ENCODE data around the gene DDR1. TPM values are rescaled to one million over a fixed set of nuclear protein-coding genes. Genes with fewer than 3 reads are reported as not detected.

Gene DDR1
- total RNA-seq, 1 donor = 2.5 TPM

DNA sequence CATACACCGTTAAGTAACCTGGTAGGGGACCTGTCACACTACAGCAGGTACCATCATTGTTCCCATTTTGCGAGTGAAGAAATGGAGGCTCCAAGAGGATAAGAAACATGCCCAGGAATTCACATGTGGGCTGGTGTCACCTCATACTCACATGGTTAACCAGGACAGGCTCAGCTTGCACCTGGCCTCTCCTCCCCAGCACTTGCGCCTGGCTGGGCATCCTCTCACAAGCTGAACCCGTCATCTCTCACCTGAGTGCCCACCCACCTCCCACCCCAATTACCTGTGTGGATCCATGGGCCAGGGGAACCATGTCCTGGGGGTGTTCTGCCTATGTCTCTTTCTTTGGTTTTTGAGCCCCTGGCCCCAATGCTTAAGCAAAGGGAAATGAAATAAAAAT lies 46.2 kb downstream of the DDR1 start:
- H3K9me3 ChIP-seq (ENCODE audit: low read depth, low read length) = no peaks in the 10 kb centered on the region
- H3K4me1 ChIP-seq (ENCODE audit: insufficient read depth, low read length) = no peaks in the 10 kb centered on the region
- H3K27me3 ChIP-seq (ENCODE audit: insufficient read depth, low read length) = no peaks in the 10 kb centered on the region
- no peak overlapping the region for H3K4me3 ChIP-seq (ENCODE audit: low read length)

DNA sequence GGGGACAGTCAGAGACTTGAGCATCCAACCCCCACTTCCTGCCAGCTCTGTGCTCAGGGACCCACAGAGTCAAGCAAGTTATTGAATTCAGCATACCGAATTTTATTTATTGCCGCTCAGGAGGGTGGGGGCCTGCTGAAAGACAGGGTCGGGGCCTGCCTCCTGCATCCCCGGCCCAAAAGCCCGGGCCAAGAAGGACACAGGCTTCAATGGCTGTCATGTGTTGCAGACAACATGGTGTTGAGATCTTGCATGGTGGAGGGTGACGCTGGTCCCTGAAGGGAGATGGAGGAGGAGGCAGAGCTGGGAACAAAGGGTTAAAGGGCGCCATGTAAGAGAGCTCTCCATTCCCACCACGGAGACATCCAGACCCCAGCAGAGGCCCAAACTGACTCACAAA lies 47.0 kb downstream of the DDR1 start:
- H3K4me1 ChIP-seq (ENCODE audit: insufficient read depth, low read length) = no peaks in the 10 kb centered on the region
- H3K27me3 ChIP-seq (ENCODE audit: insufficient read depth, low read length) = no peaks in the 10 kb centered on the region
- no peaks in the 10 kb centered on the region for H3K9me3 ChIP-seq (ENCODE audit: low read depth, low read length)
- no peak overlapping the region for H3K4me3 ChIP-seq (ENCODE audit: low read length)

DNA sequence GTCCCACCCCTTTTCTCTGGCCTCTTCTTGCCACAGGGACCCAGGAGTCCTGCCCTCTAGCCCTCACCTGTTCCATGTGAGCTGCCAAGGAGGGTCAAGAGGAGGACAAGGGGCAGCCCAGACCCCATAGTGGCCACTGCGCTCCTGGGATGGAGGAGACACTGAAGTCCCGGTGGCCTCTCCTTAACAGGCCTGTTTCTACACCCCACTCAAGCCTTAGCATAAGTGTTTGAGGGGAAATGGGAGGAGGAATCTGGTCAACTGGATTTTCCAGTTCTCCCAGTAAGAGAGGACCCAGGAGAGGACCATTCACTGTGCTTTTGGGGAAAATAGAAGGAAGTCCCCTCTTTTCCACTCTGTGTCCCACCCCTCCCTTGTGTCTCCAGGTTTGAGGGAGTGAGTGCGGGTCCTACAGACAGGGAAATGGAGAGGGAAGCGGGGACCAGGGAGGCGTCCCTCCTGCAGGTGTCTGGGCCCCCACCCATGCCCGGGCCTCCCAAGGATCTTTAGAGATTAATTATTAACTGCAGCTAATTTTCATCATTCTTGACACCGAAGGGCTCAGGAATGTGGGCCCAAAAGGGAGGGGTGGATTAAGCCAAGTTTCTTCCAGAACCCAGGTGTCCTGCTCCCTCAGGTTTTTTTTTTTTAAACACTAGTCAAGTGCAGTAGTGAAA lies 47.8 kb downstream of the DDR1 start, which contains the start of gene SFTA2:
Gene SFTA2 (minus strand): TSS at position 202 of the 677 bp plus-strand sequence. CDS start 74 bp downstream, at position 128.
- H3K9me3 ChIP-seq (ENCODE audit: low read depth, low read length) = no peaks in the 10 kb centered on the region

DNA sequence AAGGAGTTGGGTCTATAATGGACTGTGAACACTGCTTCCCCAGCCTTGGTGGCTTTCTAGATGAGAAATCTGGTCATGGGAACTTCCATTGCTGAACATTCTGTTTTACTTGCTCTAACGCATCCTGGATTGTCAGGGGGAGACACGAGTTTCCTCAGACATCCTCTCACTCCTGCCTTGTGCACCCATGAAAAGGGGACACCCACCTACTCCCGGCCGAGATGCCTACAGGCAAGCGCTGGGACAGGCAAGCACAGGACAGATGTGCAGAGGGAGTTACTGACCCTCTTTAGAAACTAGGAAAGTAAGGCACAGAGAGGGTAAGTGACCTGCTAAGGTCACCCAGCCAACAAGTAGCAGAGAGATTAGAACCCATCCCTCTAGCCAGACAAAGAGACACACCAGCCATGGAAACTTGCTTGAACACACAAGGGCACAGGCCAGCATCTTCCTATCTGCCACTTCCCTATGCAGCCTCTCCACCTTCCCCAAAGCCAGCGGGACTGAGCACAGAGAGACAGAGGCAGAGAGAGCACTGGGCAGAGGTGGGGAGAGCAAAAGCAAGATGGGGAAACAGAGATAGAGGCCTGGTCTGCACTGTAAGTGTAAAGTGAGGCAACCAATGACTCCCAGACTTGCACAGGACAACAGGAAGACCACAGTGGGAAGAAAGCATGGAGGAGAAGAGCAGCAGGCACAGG lies 48.5 kb downstream of the DDR1 start:
- Histone ChIP-seq H3K9me3 (ENCODE audit: low read depth, low read length) (no peaks in the 10 kb centered on the region), H3K4me3 (ENCODE audit: low read length) (no peak overlapping the region), H3K4me1 (ENCODE audit: insufficient read depth, low read length) (no peaks in the 10 kb centered on the region), H3K27me3 (ENCODE audit: insufficient read depth, low read length) (no peaks in the 10 kb centered on the region)

More for the DNA sequence above, 47.8 kb downstream of the DDR1 start, which contains the start of gene SFTA2:
- Histone ChIP-seq H3K4me3 (ENCODE audit: low read length) (no peak within 1 kb of the TSS), H3K27me3 (ENCODE audit: insufficient read depth, low read length) (no peaks in the 10 kb centered on the region), H3K4me1 (ENCODE audit: insufficient read depth, low read length) (no peaks in the 10 kb centered on the region)

DNA sequence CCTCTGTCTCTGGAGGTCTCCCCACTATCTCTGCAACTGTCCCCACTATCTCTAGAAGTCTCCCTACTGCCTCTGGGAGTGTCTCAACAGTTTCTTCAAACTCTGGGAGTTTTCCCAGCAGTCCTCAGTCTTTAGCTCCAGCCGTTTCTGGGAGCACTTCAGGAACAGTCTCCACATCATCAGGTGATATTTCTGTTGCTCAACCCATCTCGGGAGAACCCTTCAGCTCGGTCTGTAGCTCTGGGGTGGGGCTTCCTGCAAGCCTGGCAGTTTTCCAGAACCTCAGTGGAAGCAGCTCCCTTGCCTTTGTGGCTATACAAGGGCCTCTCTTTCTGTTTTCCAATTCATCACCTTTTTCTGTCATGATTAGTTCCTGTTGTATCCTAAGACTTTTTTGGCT lies 50.7 kb downstream of the DDR1 start:
- Histone ChIP-seq H3K4me1 (ENCODE audit: insufficient read depth, low read length) (no peaks in the 10 kb centered on the region), H3K27me3 (ENCODE audit: insufficient read depth, low read length) (no peaks in the 10 kb centered on the region), H3K4me3 (ENCODE audit: low read length) (no peak overlapping the region), H3K9me3 (ENCODE audit: low read depth, low read length) (no peaks in the 10 kb centered on the region)

DNA sequence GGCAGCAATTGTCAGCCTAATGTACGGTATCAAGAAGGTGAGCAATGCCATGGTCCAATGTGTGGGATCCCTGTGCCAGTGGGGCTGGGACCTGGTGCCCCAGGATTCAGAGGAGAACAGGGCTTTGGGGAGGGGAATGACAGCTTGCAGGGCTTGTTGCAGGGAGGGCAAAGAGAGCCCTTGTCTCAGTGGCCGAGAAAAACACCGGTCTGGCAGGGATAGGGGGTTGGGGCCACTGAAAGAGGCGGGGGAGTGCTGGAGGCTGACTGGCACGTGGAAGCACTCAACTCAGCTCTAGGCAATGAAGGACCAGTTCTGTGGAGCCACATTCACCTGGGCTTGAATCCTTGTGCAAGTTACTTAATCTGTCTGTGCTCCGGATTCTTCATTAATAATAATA lies 52.9 kb downstream of the DDR1 start:
- no peaks in the 10 kb centered on the region for H3K9me3 ChIP-seq (ENCODE audit: low read depth, low read length)
- H3K4me1 ChIP-seq (ENCODE audit: insufficient read depth, low read length) = no peaks in the 10 kb centered on the region
- no peak overlapping the region for H3K4me3 ChIP-seq (ENCODE audit: low read length)
- peaks cover 6% of the 10 kb centered on the region for H3K27me3 ChIP-seq (ENCODE audit: insufficient read depth, low read length)

DNA sequence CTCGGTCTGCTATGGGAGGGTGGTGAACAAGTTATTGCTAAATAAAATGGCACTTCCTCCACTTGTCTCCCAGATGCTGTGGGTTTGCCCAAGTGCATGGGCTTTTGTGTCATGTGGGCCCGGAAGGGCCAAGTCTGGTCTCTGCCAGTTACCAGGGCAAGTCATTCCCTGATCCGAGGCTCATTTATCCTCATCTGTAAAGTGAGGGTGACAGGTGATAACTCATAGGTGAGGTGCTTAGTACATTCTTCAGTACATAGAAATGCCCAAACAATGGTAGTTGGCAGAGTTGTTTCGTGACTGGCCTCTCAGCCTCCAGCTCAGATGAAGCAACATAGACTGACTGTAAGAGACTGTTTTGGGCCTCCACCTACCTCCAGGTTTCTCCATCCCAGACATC lies 54.4 kb downstream of the DDR1 start:
- Histone ChIP-seq H3K4me1 (ENCODE audit: insufficient read depth, low read length) (no peaks in the 10 kb centered on the region), H3K4me3 (ENCODE audit: low read length) (no peak overlapping the region), H3K27me3 (ENCODE audit: insufficient read depth, low read length) (peaks cover 18% of the 10 kb centered on the region), H3K9me3 (ENCODE audit: low read depth, low read length) (no peaks in the 10 kb centered on the region)

DNA sequence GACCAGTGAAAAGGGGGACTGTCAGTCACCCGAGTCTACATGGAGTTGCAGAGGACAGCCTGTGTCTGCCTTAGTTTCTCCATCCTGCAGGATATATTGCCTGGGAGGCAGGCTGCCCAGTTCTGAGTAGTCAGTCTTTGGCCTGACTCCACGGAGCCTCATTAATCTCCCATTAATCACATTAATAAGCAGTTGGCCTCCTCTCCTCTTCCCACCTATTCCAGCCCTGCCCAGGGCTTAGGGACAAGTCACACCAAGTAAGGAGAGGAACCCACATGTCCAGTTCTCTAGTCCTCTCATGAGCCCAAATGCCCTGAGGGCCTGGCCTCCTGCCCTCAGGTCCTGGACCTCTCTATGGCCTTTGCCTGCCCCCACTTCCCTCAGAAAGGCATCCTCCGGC lies 55.2 kb downstream of the DDR1 start:
- no peaks in the 10 kb centered on the region for H3K4me1 ChIP-seq (ENCODE audit: insufficient read depth, low read length)
- H3K27me3 ChIP-seq (ENCODE audit: insufficient read depth, low read length) = peaks cover 20% of the 10 kb centered on the region
- H3K4me3 ChIP-seq (ENCODE audit: low read length) = no peak overlapping the region
- H3K9me3 ChIP-seq (ENCODE audit: low read depth, low read length) = no peaks in the 10 kb centered on the region

DNA sequence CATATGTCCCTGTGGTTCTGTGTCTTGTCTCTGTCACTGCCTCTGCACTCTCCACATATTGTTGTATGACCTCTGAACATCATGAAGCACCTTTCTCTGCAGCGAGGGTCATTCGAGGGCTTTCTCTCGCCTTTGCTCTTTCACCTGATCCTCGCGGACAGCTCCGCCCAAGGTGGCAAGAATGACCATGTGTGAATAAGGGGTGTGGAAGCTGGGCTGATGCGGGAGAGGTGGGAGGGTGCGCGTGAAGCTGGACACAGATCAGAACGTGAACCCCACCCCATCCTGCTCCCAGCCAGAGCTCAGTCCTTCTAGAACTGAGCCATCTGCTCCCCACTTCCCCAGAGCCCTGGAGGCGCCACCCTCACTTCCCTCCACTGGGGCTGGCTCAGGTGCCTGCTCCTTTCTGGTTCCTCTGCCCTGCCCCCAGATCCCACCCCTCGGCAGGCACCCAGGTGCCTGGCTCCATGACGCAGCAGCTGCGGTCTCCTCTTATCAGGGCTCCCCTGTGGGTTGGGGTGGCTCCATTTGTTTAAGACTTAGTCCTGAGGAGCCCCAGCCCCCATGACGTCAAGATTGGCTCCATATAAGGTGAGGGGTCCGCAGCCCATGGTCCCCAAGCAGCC lies 56.2 kb downstream of the DDR1 start, which contains the start of gene MUCL3:
Gene MUCL3 (plus strand): TSS at position 613 of the 626 bp plus-strand sequence. CDS start 27 bp downstream, outside the sequence.
- no peaks in the 10 kb centered on the region for H3K9me3 ChIP-seq (ENCODE audit: low read depth, low read length)
- no peak within 1 kb of the TSS for H3K4me3 ChIP-seq (ENCODE audit: low read length)
- H3K4me1 ChIP-seq (ENCODE audit: insufficient read depth, low read length) = no peaks in the 10 kb centered on the region
- peaks cover 21% of the 10 kb centered on the region for H3K27me3 ChIP-seq (ENCODE audit: insufficient read depth, low read length)

DNA sequence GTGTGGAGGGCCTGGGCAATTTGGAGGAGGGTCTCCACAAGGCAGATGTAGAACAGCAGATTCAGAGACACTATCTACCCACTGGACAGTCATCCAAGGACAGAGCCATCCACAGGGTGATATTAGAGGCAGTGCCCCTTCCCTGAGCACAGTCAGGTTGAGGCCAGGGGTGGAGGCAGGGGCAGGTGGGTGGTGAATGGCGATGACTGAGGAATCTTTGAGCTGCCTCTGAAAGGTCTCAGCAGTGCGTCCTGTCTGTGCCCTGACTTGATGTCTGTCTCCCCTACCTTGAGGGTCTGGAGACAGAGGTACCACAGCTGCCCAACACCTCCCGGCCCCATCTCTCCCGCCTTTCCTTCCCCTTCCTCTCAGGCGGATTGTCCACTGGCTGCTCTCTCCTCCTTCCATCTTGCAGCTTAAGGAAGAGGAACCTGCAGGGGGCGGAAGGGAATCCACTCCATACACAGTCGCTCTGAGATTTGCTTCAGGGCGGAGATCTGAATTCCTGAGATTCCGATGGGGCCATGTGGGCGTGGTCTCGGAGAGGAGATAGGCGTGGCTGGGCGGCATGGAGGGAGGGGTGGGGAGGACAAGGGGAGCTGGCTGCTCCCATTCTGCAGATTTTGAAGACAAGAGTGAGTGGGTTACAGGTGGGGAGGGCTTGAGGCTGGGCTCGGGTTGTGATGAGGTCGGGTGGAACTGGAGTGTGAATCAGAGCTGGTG lies 58.2 kb downstream of the DDR1 start:
- Histone ChIP-seq H3K9me3 (ENCODE audit: low read depth, low read length) (no peaks in the 10 kb centered on the region), H3K4me3 (ENCODE audit: low read length) (no peak overlapping the region), H3K27me3 (ENCODE audit: insufficient read depth, low read length) (peaks cover 26% of the 10 kb centered on the region), H3K4me1 (ENCODE audit: insufficient read depth, low read length) (no peaks in the 10 kb centered on the region)

DNA sequence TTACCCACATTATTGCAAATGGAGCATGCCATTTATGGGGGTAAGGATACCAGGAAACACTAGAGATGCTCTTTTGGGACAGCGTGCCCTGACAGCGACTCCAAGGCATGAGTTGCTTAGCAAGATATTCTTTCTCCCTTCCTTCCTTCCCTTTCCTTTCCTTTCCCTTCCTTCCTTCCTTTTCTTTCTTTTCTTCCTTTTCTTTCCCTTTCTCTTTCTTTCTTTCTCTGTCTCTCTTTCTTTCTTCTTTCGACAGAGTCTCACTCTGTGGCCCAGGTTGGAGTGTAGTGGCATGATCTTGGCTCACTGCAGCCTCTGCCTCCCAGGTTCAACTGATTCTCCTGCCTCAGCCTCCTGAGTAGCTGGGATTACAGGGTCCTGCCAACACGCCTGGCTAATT lies 59.7 kb downstream of the DDR1 start:
- no peaks in the 10 kb centered on the region for H3K9me3 ChIP-seq (ENCODE audit: low read depth, low read length)
- no peak overlapping the region for H3K4me3 ChIP-seq (ENCODE audit: low read length)
- peaks cover 31% of the 10 kb centered on the region for H3K27me3 ChIP-seq (ENCODE audit: insufficient read depth, low read length)
- no peaks in the 10 kb centered on the region for H3K4me1 ChIP-seq (ENCODE audit: insufficient read depth, low read length)

DNA sequence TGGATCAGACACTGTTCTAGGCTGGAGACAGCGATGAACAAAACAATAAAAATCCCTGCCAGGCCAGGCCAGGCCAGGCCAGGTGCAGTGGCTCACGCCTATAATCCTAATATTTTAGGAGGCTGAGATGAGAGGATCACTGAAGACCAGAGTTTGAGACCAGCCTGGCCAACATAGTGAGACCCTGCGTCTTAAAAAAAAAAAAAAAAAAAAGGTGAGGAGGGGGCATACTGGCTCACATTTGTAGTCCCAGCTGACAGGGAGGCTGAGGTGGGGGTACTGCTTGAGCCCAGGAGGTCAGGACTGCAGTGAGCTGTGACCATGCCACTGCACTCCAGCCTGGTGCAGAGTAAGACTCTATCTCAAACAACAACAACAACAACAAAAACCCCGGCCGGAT lies 61.0 kb downstream of the DDR1 start:
- Histone ChIP-seq H3K27me3 (ENCODE audit: insufficient read depth, low read length) (peaks cover 33% of the 10 kb centered on the region), H3K9me3 (ENCODE audit: low read depth, low read length) (no peaks in the 10 kb centered on the region), H3K4me1 (ENCODE audit: insufficient read depth, low read length) (no peaks in the 10 kb centered on the region), H3K4me3 (ENCODE audit: low read length) (no peak overlapping the region)

DNA sequence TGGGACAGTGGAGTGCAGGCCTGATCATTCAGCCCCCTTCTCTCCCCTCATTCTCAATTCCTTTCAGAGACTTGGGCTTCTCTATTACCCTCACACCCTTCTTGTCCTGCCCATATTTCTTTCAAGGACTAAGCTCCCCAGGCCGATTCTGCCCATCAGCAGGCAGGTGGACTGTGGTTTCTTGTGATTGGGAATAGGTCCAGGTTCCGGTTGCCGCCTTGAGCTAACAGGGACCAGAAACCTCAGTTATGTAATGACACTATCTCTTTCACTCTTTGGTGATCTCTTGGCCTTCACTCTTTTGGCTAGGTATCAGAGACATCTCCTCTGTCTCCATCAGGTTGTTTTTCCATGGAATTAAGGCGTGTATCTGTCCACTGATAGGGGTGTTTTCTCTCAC lies 62.9 kb downstream of the DDR1 start:
- Histone ChIP-seq H3K4me1 (ENCODE audit: insufficient read depth, low read length) (no peaks in the 10 kb centered on the region), H3K4me3 (ENCODE audit: low read length) (no peak overlapping the region), H3K9me3 (ENCODE audit: low read depth, low read length) (no peaks in the 10 kb centered on the region), H3K27me3 (ENCODE audit: insufficient read depth, low read length) (peaks cover 35% of the 10 kb centered on the region)

DNA sequence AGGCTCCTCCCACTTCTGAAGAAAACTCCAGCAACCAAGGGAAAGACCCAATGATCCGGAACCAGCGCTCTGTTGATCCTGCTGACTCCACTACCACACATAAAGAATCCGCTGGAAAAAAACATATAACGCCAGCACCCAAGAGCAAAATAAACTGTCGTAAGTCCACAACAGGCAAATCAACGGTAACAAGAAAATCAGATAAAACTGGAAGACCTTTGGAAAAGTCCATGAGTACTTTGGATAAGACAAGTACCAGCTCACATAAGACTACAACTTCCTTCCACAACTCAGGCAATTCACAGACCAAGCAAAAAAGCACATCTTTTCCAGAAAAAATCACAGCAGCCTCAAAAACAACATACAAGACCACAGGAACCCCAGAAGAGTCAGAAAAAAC lies 64.5 kb downstream of the DDR1 start:
- Histone ChIP-seq H3K9me3 (ENCODE audit: low read depth, low read length) (no peaks in the 10 kb centered on the region), H3K4me1 (ENCODE audit: insufficient read depth, low read length) (no peaks in the 10 kb centered on the region), H3K27me3 (ENCODE audit: insufficient read depth, low read length) (peaks cover 32% of the 10 kb centered on the region), H3K4me3 (ENCODE audit: low read length) (no peak overlapping the region)

Measured in mononuclear cell (primary cell).